ENCODE data around the gene APBB2. TPM values are rescaled to one million over a fixed set of nuclear protein-coding genes. Genes with fewer than 3 reads are reported as not detected.

APBB2 gene
- total RNA-seq, 4 donors from 2014 or later: 51.7 to 75.9 (median 71.1) TPM

DNA sequence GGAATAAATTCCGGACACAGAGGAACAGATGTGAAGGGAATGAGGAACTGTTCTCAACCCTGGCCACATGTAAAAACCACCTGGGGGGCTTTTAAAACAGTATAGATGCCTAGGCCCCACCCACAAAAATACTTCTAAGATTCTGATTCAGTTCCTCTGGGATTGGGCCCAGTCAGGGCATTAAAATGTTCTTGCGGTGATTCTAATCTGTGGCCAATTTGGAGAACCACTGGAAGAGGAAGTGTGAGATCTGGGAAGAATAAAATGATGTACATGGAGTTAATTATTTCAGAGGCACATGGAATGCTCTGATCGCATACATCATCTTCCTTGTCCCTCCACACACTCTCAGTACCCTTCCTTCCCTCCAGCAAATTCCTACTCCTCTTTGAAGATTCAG, 192.2 kb downstream of the APBB2 start:
- Histone ChIP-seq H3K9me3 (peaks cover 0 to 24% (median 13%) of the 10 kb centered on the region in 4 donors), H3K36me3 (no peaks in the 10 kb centered on the region), H3K4me1 (no peaks in the 10 kb centered on the region), H3K27me3 (no peaks in the 10 kb centered on the region), H3K4me3 (no peak overlapping the region), H3K27ac (replicated peaks in 1 of 4) (no peak overlapping the region)
- no peak for DNase-seq (ENCODE audit: extremely low spot score)
- WGBS: 90% methylated on average over 3 of the region's 3 CpGs
- intact Hi-C loops (cut with DNase I): no loop called here
- no peak for TF ChIP-seq POLR2AphosphoS5 (IDR thresholded peaks at IDR 0.05)
- TF ChIP-seq EP300 (IDR thresholded peaks at IDR 0.05): no peak
- no peak for TF ChIP-seq POLR2A (IDR thresholded peaks at IDR 0.05; ENCODE audit: low read depth)
- TF ChIP-seq, protein P1, sequence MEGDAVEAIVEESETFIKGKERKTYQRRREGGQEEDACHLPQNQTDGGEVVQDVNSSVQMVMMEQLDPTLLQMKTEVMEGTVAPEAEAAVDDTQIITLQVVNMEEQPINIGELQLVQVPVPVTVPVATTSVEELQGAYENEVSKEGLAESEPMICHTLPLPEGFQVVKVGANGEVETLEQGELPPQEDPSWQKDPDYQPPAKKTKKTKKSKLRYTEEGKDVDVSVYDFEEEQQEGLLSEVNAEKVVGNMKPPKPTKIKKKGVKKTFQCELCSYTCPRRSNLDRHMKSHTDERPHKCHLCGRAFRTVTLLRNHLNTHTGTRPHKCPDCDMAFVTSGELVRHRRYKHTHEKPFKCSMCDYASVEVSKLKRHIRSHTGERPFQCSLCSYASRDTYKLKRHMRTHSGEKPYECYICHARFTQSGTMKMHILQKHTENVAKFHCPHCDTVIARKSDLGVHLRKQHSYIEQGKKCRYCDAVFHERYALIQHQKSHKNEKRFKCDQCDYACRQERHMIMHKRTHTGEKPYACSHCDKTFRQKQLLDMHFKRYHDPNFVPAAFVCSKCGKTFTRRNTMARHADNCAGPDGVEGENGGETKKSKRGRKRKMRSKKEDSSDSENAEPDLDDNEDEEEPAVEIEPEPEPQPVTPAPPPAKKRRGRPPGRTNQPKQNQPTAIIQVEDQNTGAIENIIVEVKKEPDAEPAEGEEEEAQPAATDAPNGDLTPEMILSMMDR (IDR thresholded peaks at IDR 0.05): no peak

DNA sequence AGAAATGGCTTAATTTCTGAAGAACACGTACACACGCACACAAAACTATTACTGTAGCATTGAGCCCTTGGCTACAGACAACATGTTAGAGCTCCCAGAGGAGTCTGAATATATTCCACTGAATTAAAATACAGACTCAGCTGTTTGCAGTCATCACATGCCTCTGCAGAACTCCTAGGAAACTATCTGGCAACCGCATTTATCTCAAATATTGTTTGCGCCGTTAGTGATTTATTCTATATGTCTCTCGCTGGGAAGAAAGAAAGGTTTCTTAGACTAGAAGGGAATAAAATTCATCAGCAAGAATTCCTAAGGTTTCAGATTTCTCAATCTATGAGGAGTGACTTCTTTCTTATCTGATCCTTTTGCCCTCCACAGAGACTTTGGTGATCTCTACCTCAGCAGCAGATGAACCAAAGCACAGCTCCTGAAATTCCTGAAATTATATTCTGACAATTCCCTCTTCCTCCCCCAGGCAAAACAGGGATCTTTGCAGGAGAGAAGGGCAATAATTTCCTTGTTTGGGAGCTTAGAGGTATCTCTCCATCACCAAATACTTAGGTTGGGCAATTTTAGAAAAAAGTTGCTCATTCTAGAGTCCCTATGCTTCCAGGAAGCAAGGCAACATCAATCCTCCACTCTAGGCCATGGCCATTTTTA, 199.2 kb downstream of the APBB2 start:
- H3K4me3 ChIP-seq: no peak overlapping the region
- 88% methylated on average over 6 of the region's 6 CpGs for WGBS
- intact Hi-C loops (cut with DNase I): no loop called here
- peaks cover 0 to 6% (median 0%) of the 10 kb centered on the region in 4 donors for H3K36me3 ChIP-seq
- DNase-seq (ENCODE audit: extremely low spot score): no peak
- H3K27me3 ChIP-seq: no peaks in the 10 kb centered on the region
- H3K9me3 ChIP-seq: no peaks in the 10 kb centered on the region
- no peak overlapping the region for H3K27ac ChIP-seq (replicated peaks in 1 of 4)
- no peak for TF ChIP-seq POLR2AphosphoS5 (IDR thresholded peaks at IDR 0.05)
- TF ChIP-seq POLR2A (IDR thresholded peaks at IDR 0.05; ENCODE audit: low read depth): no peak
- TF ChIP-seq EP300 (IDR thresholded peaks at IDR 0.05): no peak
- TF ChIP-seq, protein P1 (IDR thresholded peaks at IDR 0.05): no peak
- peaks cover 0 to 4% (median 0%) of the 10 kb centered on the region in 4 donors for H3K4me1 ChIP-seq

DNA sequence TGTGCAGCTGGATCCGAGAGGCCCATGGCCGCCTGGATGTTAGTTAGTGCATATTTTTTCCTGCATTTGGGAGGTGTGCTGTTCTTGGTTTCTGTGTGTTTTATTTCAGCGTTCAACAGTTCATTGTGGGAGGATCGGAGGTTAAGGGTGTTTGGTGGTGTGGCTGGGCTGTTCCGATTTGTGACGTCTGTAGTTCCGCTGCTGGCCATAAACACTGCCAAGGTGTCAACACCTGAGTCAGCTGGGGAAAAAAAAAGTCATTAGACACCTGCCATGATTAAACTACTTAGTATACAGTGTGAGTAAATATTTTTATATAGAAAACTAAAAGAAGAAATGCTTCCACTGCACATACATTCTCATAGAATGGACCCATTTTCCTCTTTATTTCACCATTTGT, 200.2 kb downstream of the APBB2 start:
- intact Hi-C loops (cut with DNase I): no loop called here
- TF ChIP-seq EP300 (IDR thresholded peaks at IDR 0.05) (no peak), POLR2AphosphoS5 (IDR thresholded peaks at IDR 0.05) (no peak), POLR2A (IDR thresholded peaks at IDR 0.05; ENCODE audit: low read depth) (no peak)
- TF ChIP-seq, protein P1 (IDR thresholded peaks at IDR 0.05): no peak
- Histone ChIP-seq H3K4me1 (peaks cover 0 to 4% (median 0%) of the 10 kb centered on the region in 4 donors), H3K27ac (replicated peaks in 1 of 4) (no peak overlapping the region), H3K4me3 (no peak overlapping the region), H3K9me3 (no peaks in the 10 kb centered on the region), H3K36me3 (peaks cover 0 to 6% (median 0%) of the 10 kb centered on the region in 4 donors), H3K27me3 (no peaks in the 10 kb centered on the region)
- WGBS: 95% methylated on average over 7 of the region's 7 CpGs
- no peak for DNase-seq (ENCODE audit: extremely low spot score)

DNA sequence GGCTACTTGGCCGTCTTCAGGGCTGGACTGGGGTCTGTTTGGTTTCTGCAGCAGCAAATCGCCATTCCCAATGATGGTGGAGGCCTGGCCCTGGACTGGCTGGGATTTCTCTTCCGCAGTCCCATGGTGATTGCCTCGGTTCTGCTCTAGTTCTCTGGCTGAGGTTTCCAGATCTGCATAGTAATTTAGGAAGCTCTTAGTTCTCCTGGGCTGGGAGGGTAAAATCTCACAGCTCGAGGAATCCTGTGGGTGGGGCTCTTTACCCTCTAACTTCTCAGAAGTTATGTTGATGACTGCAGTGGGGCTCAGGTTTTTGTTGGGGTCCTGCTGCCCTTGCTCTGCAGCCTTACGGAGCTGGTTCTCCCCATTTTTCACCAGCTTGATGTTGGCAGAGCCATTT, 200.6 kb downstream of the APBB2 start:
- no peak for TF ChIP-seq POLR2AphosphoS5 (IDR thresholded peaks at IDR 0.05)
- no peak for TF ChIP-seq POLR2A (IDR thresholded peaks at IDR 0.05; ENCODE audit: low read depth)
- TF ChIP-seq EP300 (IDR thresholded peaks at IDR 0.05): no peak
- TF ChIP-seq, protein P1 (IDR thresholded peaks at IDR 0.05): no peak

More for the DNA sequence above, 200.6 kb downstream of the APBB2 start:
- H3K4me1 ChIP-seq: peaks cover 0 to 4% (median 0%) of the 10 kb centered on the region in 4 donors
- H3K4me3 ChIP-seq: no peak overlapping the region
- H3K9me3 ChIP-seq: no peaks in the 10 kb centered on the region
- no peaks in the 10 kb centered on the region for H3K27me3 ChIP-seq
- no peak overlapping the region for H3K27ac ChIP-seq (replicated peaks in 1 of 4)
- intact Hi-C loops (cut with DNase I): no loop called here
- WGBS: 81% methylated on average over 6 of the region's 6 CpGs
- no peak for DNase-seq (ENCODE audit: extremely low spot score)
- peaks cover 0 to 6% (median 0%) of the 10 kb centered on the region in 4 donors for H3K36me3 ChIP-seq

Data from esophagus muscularis mucosa (tissue), 4 donors.